Measurements from ENCODE around the gene FOSL2.

Gene FOSL2

DNA sequence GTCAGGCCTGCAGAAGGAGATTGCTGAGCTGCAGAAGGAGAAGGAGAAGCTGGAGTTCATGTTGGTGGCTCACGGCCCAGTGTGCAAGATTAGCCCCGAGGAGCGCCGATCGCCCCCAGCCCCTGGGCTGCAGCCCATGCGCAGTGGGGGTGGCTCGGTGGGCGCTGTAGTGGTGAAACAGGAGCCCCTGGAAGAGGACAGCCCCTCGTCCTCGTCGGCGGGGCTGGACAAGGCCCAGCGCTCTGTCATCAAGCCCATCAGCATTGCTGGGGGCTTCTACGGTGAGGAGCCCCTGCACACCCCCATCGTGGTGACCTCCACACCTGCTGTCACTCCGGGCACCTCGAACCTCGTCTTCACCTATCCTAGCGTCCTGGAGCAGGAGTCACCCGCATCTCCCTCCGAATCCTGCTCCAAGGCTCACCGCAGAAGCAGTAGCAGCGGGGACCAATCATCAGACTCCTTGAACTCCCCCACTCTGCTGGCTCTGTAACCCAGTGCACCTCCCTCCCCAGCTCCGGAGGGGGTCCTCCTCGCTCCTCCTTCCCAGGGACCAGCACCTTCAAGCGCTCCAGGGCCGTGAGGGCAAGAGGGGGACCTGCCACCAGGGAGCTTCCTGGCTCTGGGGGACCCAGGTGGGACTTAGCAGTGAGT lies 19.4 kb downstream of the FOSL2 start:
- Histone ChIP-seq H3K9ac (ENCODE audit: low read length) (no peak overlapping the region), H3K27ac (ENCODE audit: low read depth, low read length, poor library complexity, severe bottlenecking) (no peak overlapping the region), H3K4me3 (ENCODE audit: low read depth, low read length, poor library complexity, severe bottlenecking) (no peak overlapping the region), H3F3A (ENCODE audit: insufficient read depth, low read length) (no peaks in the 10 kb centered on the region), H3K4me1 (ENCODE audit: insufficient read depth, low read length, severe bottlenecking) (no peaks in the 10 kb centered on the region), H3K9me3 (ENCODE audit: low read length) (no peaks in the 10 kb centered on the region), H3K36me3 (ENCODE audit: insufficient read depth, low read length) (no peaks in the 10 kb centered on the region), H3K27me3 (ENCODE audit: insufficient read depth, low read length) (no peaks in the 10 kb centered on the region), H4K20me1 (ENCODE audit: insufficient read depth, low read length) (no peaks in the 10 kb centered on the region), H3K79me2 (ENCODE audit: insufficient read depth, low read length) (no peaks in the 10 kb centered on the region), H3K9me2 (ENCODE audit: low read depth, low read length) (no peaks in the 10 kb centered on the region), H3K4me2 (ENCODE audit: low read length) (no peak overlapping the region), H2AFZ (ENCODE audit: low read length) (no peak overlapping the region)
- TF ChIP-seq, protein P1, sequence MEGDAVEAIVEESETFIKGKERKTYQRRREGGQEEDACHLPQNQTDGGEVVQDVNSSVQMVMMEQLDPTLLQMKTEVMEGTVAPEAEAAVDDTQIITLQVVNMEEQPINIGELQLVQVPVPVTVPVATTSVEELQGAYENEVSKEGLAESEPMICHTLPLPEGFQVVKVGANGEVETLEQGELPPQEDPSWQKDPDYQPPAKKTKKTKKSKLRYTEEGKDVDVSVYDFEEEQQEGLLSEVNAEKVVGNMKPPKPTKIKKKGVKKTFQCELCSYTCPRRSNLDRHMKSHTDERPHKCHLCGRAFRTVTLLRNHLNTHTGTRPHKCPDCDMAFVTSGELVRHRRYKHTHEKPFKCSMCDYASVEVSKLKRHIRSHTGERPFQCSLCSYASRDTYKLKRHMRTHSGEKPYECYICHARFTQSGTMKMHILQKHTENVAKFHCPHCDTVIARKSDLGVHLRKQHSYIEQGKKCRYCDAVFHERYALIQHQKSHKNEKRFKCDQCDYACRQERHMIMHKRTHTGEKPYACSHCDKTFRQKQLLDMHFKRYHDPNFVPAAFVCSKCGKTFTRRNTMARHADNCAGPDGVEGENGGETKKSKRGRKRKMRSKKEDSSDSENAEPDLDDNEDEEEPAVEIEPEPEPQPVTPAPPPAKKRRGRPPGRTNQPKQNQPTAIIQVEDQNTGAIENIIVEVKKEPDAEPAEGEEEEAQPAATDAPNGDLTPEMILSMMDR (IDR thresholded peaks at IDR 0.05; ENCODE audit: low read length), result no peak

DNA sequence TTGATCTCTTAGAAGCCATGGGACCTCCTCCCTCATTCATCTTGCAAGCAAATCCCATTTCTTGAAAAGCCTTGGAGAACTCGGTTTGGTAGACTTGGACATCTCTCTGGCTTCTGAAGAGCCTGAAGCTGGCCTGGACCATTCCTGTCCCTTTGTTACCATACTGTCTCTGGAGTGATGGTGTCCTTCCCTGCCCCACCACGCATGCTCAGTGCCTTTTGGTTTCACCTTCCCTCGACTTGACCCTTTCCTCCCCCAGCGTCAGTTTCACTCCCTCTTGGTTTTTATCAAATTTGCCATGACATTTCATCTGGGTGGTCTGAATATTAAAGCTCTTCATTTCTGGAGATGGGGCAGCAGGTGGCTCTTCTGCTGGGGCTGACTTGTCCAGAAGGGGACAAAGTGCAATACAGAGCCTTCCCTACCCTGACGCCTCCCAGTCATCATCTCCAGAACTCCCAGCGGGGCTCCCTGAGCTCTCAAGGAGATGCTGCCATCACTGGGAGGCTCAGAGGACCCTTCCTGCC lies 20.0 kb downstream of the FOSL2 start:
- no peak overlapping the region for H3K9ac ChIP-seq (ENCODE audit: low read length)
- no peaks in the 10 kb centered on the region for H3K27me3 ChIP-seq (ENCODE audit: insufficient read depth, low read length)
- TF ChIP-seq, protein P1 (IDR thresholded peaks at IDR 0.05; ENCODE audit: low read length), result no peak
- no peak for TF ChIP-seq EZH2 (IDR thresholded peaks at IDR 0.05; ENCODE audit: borderline replicate concordance, low read length)
- H3K4me1 ChIP-seq (ENCODE audit: insufficient read depth, low read length, severe bottlenecking), result no peaks in the 10 kb centered on the region
- H3K9me2 ChIP-seq (ENCODE audit: low read depth, low read length), result no peaks in the 10 kb centered on the region
- H3K4me3 ChIP-seq (ENCODE audit: low read depth, low read length, poor library complexity, severe bottlenecking), result no peak overlapping the region
- no peaks in the 10 kb centered on the region for H3K36me3 ChIP-seq (ENCODE audit: insufficient read depth, low read length)
- no peak overlapping the region for H3K4me2 ChIP-seq (ENCODE audit: low read length)
- H3K27ac ChIP-seq (ENCODE audit: low read depth, low read length, poor library complexity, severe bottlenecking), result no peak overlapping the region
- H3K79me2 ChIP-seq (ENCODE audit: insufficient read depth, low read length), result no peaks in the 10 kb centered on the region
- no peaks in the 10 kb centered on the region for H3F3A ChIP-seq (ENCODE audit: insufficient read depth, low read length)
- no peaks in the 10 kb centered on the region for H4K20me1 ChIP-seq (ENCODE audit: insufficient read depth, low read length)
- H3K9me3 ChIP-seq (ENCODE audit: low read length), result no peaks in the 10 kb centered on the region
- H2AFZ ChIP-seq (ENCODE audit: low read length), result no peak overlapping the region

DNA sequence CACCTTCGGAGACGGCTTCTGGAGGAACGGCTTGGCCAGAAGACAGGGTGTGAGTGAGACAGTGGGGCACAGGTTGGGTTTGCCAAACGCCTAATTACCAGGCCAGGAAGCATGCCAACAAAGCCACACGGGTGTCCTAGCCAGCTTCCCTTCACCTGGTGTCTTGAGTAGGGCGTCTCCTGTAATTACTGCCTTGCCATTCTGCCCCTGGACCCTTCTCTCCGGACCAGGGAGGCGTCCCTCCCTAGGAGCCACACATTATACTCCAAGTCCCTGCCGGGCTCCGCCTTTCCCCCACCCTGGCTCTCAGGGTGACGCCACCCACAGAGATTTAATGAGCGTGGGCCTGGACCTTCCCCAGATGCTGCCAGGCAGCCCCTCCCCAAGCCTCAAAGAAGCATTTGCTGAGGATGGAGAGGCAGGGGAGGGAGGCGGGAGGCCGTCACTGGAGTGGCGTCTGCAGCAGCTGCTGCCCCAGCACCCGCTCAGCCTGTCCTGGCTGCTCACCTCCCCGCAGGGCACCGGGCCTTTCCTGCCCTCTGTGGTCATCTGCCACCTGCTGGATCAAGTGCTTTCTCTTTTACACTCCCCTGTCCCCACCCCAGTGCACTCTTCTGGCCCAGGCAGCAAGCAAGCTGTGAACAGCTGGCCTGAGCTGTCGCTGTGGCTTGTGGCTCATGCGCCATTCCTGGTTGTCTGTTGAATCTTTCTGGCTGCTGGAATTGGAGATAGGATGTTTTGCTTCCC lies 20.7 kb downstream of the FOSL2 start:
- no peaks in the 10 kb centered on the region for H3K27me3 ChIP-seq (ENCODE audit: insufficient read depth, low read length)
- H2AFZ ChIP-seq (ENCODE audit: low read length), result no peak overlapping the region
- H3K9ac ChIP-seq (ENCODE audit: low read length), result no peak overlapping the region
- H3F3A ChIP-seq (ENCODE audit: insufficient read depth, low read length), result no peaks in the 10 kb centered on the region
- H3K9me3 ChIP-seq (ENCODE audit: low read length), result no peaks in the 10 kb centered on the region
- H3K4me2 ChIP-seq (ENCODE audit: low read length), result no peak overlapping the region
- no peaks in the 10 kb centered on the region for H4K20me1 ChIP-seq (ENCODE audit: insufficient read depth, low read length)
- H3K79me2 ChIP-seq (ENCODE audit: insufficient read depth, low read length), result no peaks in the 10 kb centered on the region
- H3K4me1 ChIP-seq (ENCODE audit: insufficient read depth, low read length, severe bottlenecking), result no peaks in the 10 kb centered on the region
- no peak overlapping the region for H3K4me3 ChIP-seq (ENCODE audit: low read depth, low read length, poor library complexity, severe bottlenecking)
- H3K27ac ChIP-seq (ENCODE audit: low read depth, low read length, poor library complexity, severe bottlenecking), result no peak overlapping the region
- no peaks in the 10 kb centered on the region for H3K36me3 ChIP-seq (ENCODE audit: insufficient read depth, low read length)
- no peak for TF ChIP-seq EZH2 (IDR thresholded peaks at IDR 0.05; ENCODE audit: borderline replicate concordance, low read length)
- TF ChIP-seq, protein P1 (IDR thresholded peaks at IDR 0.05; ENCODE audit: low read length), result no peak
- H3K9me2 ChIP-seq (ENCODE audit: low read depth, low read length), result no peaks in the 10 kb centered on the region
